Measurements from ENCODE around the gene ARPP21. TPM values are rescaled to one million over a fixed set of nuclear protein-coding genes. Genes with fewer than 3 reads are reported as not detected.

Gene ARPP21
- total and polyA plus RNA-seq, 2 donors (not counting 3 experiments of a cell fraction or from before 2014, with no cell fraction given), result not detected

- CTCF ChIA-PET, result interaction anchor here (1.0 to 1.6 kb wide), 4 partner anchors 16 to 1680 kb away, joined by 3 to 7 read pairs (median 4); no protein-coding TSS in a partner anchor
- Histone ChIP-seq H3K27ac (ENCODE audit: insufficient read depth, low read depth, low read length) (no peak overlapping the region), H3K4me2 (ENCODE audit: insufficient read depth, low read length) (no peak overlapping the region), H2AFZ (ENCODE audit: low read depth, low read length) (no peak overlapping the region), H3K9me3 (replicated peaks; ENCODE audit: control insufficient read depth, insufficient read depth, low read length) (no peaks in the 10 kb centered on the region), H3K4me3 (replicated peaks in 1 of 3; ENCODE audit: insufficient read depth in 1 of 3, low read depth in 1 of 3, low read length in 3 of 3) (no peak overlapping the region), H3K79me2 (ENCODE audit: control insufficient read depth, insufficient read depth, low read length) (no peaks in the 10 kb centered on the region), H3K27me3 (ENCODE audit: control insufficient read depth in 2 of 2, insufficient read depth in 2 of 2, low read length in 2 of 2) (no peaks in the 10 kb centered on the region), H3K4me1 (ENCODE audit: control insufficient read depth, extremely low read depth, insufficient read depth, low read length) (peaks cover 5% of the 10 kb centered on the region), H4K20me1 (replicated peaks; ENCODE audit: control insufficient read depth, extremely low read depth, insufficient read depth, low read length) (no peaks in the 10 kb centered on the region), H3K9ac (replicated peaks; ENCODE audit: extremely low read depth, insufficient read depth, low read length) (no peak overlapping the region), H3K9me1 (replicated peaks; ENCODE audit: control insufficient read depth, extremely low read depth, insufficient read depth, low read length) (no peaks in the 10 kb centered on the region), H3K36me3 (ENCODE audit: control insufficient read depth in 2 of 2, extremely low read depth in 1 of 2, insufficient read depth in 2 of 2, low read length in 2 of 2) (no peaks in the 10 kb centered on the region)
- POLR2A ChIA-PET, result no interaction called here
- TF ChIP-seq POLR2A (IDR thresholded peaks at IDR 0.05; ENCODE audit: low read depth, low read length), result no peak
- TF ChIP-seq GATA2 (IDR thresholded peaks at IDR 0.05; ENCODE audit: insufficient read depth, insufficient read length, low read depth, low read length), result no peak
- no peak for TF ChIP-seq MYC (IDR thresholded peaks at IDR 0.05; ENCODE audit: low read depth, low read length)
- TF ChIP-seq CTCF (IDR thresholded peaks at IDR 0.05; ENCODE audit: extremely low read depth in 1 of 2, insufficient read depth in 1 of 2, low read depth in 1 of 2, low read length in 2 of 2), result peak in 1 of 2 donors; percentile 18
- TF ChIP-seq MAX (IDR thresholded peaks at IDR 0.05; ENCODE audit: insufficient read depth, insufficient read length), result no peak
- TF ChIP-seq POLR2AphosphoS5 (IDR thresholded peaks at IDR 0.05; ENCODE audit: insufficient read depth, low read depth, low read length), result no peak
- TF ChIP-seq JUN (IDR thresholded peaks at IDR 0.05; ENCODE audit: borderline replicate concordance, insufficient read depth, insufficient read length, low read depth), result no peak
- no peak for TF ChIP-seq EZH2 (IDR thresholded peaks at IDR 0.05; ENCODE audit: borderline replicate concordance, low read depth, low read length, severe bottlenecking)
- BruUV-seq (replicated peaks), result no TSS peak
- no peak for DNase-seq (ENCODE audit: low read depth, low spot score)
- FAIRE-seq, result no peak
- intact Hi-C loops (cut with micrococcal nuclease) (no loop called here), dilution Hi-C loops (cut with MboI; ENCODE audit: extremely low pct_ligation_motif_present, low sequenced_read_pairs) (no loop called here)
These were observed 20.4 kb downstream of the ARPP21 start for GRCh38 chr3:35659768-35660167.

All from endothelial cell of umbilical vein (primary cell).